Activated naive CD8-positive, alpha-beta T cell treated with anti-CD3 and anti-CD28 coated beads, Interleukin-2, amount 50 U/mL, for 16 hours (primary cell): Measurements from ENCODE around the gene TSN.

ENCODE experiments used
- DNase-seq: peaks from one replicate; pipeline ENCODE4 v3.0.0-alpha.2; 2020; ENCODE audit warnings: low read depth, low spot score

Gene TSN

GRCh38 chr2:121746071-121746578, 9.3 kb upstream of the TSN start:
- DNase-seq = no peak

GRCh38 chr2:121748202-121748601, 7.2 kb upstream of the TSN start:
- DNase-seq = no peak

- no peak for DNase-seq
These were observed 607 bp upstream of the TSN start for GRCh38 chr2:121754851-121755236.

- DNase-seq = no peak
These were observed 9.3 kb downstream of the TSN start for GRCh38 chr2:121764681-121765228.

- DNase-seq = no peak
These were observed 11.2 kb downstream of the TSN start for GRCh38 chr2:121766624-121767023.

- no peak for DNase-seq
These were observed 12.8 kb downstream of the TSN start for GRCh38 chr2:121768143-121768755.

- no peak for DNase-seq
These were observed 16.7 kb downstream of the TSN start for GRCh38 chr2:121771976-121772742.

- DNase-seq = no peak
These were observed 18.8 kb downstream of the TSN start for GRCh38 chr2:121774235-121774634.

GRCh38 chr2:121776361-121776760, 20.9 kb downstream of the TSN start:
- DNase-seq = no peak

GRCh38 chr2:121776885-121777698, 21.6 kb downstream of the TSN start:
- DNase-seq = no peak

- no peak for DNase-seq
These were observed 22.2 kb downstream of the TSN start for GRCh38 chr2:121777699-121778058.

- DNase-seq = no peak
These were observed 23.5 kb downstream of the TSN start for GRCh38 chr2:121778741-121779487.

- DNase-seq = no peak
These were observed 27.7 kb downstream of the TSN start for GRCh38 chr2:121783180-121783579.

- no peak for DNase-seq
These were observed 33.2 kb downstream of the TSN start for GRCh38 chr2:121788685-121789084.

GRCh38 chr2:121790276-121790956, 35.0 kb downstream of the TSN start:
- DNase-seq = no peak

GRCh38 chr2:121791290-121791689, 35.8 kb downstream of the TSN start:
- DNase-seq = no peak

- DNase-seq = no peak
These were observed 36.4 kb downstream of the TSN start for GRCh38 chr2:121791801-121792221.

- no peak for DNase-seq
These were observed 38.4 kb downstream of the TSN start for GRCh38 chr2:121793816-121794215.

GRCh38 chr2:121794233-121794632, 38.8 kb downstream of the TSN start:
- no peak for DNase-seq

- DNase-seq = no peak
These were observed 40.8 kb downstream of the TSN start for GRCh38 chr2:121796239-121796638.

- no peak for DNase-seq
These were observed 43.2 kb downstream of the TSN start for GRCh38 chr2:121798617-121799016.
